ENCODE results near the gene ZFP90.

DNA sequence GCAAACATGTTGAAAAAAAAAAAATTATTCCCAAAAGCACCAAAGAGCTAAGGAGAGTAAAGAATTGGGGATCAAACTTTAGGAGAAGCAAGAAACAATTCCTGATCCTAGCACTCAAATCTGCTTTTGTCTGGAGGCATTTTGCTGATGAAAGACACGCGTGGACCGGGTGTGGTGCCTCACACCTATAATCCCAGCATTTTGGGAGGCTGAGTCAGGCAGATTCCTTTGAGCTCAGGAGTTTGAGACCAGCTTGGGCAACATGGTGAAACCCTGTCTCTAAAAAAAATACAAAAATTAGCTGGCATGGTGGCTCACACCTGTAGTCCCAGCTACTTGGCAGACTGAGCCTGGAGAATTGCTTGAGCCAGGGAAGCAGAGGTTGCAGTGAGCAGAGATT lies 35.4 kb downstream of the ZFP90 start:
- TF ChIP-seq, protein P1, sequence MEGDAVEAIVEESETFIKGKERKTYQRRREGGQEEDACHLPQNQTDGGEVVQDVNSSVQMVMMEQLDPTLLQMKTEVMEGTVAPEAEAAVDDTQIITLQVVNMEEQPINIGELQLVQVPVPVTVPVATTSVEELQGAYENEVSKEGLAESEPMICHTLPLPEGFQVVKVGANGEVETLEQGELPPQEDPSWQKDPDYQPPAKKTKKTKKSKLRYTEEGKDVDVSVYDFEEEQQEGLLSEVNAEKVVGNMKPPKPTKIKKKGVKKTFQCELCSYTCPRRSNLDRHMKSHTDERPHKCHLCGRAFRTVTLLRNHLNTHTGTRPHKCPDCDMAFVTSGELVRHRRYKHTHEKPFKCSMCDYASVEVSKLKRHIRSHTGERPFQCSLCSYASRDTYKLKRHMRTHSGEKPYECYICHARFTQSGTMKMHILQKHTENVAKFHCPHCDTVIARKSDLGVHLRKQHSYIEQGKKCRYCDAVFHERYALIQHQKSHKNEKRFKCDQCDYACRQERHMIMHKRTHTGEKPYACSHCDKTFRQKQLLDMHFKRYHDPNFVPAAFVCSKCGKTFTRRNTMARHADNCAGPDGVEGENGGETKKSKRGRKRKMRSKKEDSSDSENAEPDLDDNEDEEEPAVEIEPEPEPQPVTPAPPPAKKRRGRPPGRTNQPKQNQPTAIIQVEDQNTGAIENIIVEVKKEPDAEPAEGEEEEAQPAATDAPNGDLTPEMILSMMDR (IDR thresholded peaks at IDR 0.05) = no peak
- no peak for TF ChIP-seq POLR2A (IDR thresholded peaks at IDR 0.05)
